Activated naive CD4-positive, alpha-beta T cell (primary cell): ENCODE data around the gene NECAB3.

ENCODE experiments used
- DNase-seq, 4 experiments: peaks; one replicate each; lab custom pipeline; 2025; lab: John Stamatoyannopoulos, UW

Gene NECAB3

DNA sequence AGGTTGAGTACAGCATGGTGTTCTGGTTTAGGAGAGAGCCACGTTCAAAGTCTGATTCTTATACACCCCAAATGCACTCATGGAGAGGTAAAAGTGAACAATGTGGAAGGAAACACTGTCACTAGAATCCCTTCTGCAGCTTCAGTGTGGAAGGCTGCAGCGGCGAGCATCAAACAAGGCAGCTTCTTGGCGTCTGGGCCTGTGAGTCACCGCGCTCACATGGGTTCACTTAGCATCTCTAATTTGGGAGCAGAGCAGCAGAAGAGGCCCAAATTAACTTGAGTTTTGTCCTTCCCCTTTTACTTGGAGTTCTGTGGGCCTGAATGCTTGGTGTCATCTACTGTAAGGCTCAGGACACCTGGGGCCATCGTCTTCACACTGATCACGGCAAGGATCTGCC lies 22.9 kb upstream of the NECAB3 start:
- DNase-seq, result no peak

DNA sequence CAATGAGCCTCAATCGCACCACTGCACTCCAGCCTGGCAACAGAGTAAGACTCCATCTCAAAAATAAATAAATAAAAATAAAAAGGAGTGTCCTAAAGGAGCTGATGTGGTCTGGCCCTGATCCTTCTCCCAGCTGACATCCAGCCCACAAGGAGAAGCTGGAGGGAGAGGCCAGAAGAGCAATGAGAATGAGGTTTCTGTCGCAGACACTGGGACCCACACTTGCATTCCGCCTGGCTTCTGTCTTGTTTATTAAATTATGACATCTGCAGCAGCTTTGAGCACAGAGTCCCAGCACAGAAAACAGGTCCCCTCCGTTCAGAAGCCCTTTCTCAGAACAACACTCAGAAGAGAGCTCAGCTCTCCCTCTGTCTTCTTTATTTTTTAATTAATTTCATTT lies 22.2 kb upstream of the NECAB3 start:
- no peak for DNase-seq

DNA sequence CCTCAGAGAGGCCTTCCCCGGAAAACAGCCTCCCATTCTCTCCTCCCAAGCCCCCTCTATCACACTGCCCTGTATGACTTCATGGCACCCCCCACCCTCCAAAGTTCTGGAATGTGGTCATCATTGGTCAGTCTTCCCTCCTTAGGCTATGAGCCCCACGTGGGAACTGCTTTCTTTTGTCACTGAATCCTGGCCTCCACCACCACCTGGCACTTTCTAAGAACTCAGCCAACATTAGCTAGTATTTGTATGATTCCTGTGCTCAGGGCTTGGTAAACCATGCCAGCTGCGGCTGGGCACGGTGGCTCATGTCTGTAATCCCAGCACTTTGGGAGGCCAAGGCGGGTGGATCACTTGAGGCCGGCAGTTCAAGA lies 20.4 kb upstream of the NECAB3 start:
- no peak for DNase-seq

DNA sequence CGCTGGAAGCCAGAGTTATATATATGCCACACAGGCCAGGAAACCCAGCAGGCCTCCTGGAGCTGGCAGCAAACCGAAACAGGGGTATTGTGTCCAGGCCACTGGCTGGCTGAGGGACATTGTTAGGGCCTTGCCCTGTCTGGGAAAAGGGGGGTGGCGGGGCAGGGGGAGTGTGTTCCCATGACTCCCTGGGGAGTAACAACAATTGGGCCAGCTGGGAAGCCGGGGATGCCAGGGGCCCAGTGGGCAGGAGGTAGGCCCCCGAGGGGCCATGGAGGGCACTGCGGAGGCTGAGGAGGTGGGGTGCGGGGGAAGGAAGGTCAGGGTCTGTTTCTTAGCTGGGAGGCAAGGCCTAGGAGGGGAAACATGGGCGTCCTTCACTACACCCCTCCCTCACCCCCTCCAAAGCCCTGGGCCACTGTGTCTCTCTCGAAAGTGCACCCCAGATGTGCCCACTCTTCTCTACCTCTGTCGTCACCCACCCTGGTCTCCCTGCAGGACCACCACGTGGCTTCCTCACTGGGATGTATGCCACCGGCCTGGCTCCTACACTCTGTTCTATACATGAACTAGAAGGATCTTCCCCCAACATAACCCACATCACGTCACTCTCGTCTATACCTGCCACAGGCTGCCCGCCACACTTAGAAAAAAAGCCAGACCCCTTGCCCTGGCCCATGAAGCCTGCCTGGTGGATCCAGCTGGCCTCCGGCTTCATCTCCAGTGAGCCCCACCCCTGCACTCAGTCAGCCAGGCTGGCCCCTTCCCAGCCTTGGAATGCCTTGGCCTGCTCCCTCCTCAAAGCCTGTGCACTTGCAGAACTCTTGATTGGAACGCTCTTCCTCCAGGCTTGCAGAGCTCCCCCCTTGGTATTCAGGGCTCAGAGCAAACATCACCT lies 19.8 kb upstream of the NECAB3 start:
- DNase-seq, result no peak

DNA sequence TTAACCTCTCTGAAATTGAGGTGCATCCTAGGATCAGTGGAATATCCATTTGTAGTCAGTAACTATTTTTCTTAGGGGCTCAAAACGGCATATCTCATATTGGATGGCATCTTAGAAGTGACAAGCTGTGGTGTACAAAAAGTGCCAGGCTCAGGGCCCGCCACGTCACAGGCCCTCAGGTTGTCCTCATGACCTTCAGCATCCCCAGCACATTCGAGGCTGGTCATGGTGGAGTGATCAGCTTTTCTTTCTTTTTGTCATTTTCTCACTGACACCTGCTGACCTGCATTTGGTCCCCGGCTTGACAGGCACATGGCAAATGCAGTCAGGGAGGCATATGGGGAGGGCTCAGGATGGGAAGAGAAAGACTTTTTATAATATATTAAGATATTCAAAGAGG lies 19.1 kb upstream of the NECAB3 start:
- no peak for DNase-seq

DNA sequence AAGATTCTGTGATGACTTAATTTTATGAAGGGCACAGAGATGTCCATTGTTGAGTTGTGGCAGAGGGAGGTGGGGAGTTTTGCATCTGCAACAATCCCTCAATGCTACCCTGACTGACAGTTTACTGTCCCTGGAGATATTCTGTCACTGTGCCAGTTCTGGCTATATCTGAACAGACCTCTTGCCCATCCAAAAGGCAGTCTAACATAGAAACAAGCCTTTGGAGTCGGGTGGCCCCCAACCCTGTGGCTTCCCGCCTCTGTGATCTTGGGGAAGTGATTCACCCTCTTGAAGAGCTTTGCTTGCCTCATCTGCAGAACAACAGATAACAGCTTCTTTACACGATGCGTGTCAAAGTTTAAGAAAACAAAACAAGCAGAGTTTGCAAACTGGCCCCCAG lies 15.7 kb upstream of the NECAB3 start:
- peak in 2 of 4 experiments; percentile 37 to 47 for DNase-seq

DNA sequence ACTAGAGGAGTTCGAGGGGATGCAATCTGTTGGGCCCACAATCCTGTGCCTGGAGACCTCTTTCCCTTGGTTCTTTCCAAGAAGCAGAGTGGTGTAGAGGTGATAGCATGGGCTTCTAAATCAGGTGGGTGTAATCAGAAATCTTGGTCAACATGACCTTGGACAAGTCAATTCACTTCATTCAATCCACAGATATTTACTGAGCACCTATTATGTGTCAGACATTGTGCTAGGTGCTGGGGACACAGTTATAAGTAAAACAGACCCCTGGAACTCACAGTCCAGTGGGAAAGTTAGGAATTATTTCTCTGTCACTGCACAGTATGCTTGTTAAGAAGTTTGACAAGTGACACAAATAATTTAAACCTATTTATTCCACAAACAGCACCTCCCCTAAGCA lies 15.3 kb upstream of the NECAB3 start:
- no peak for DNase-seq

DNA sequence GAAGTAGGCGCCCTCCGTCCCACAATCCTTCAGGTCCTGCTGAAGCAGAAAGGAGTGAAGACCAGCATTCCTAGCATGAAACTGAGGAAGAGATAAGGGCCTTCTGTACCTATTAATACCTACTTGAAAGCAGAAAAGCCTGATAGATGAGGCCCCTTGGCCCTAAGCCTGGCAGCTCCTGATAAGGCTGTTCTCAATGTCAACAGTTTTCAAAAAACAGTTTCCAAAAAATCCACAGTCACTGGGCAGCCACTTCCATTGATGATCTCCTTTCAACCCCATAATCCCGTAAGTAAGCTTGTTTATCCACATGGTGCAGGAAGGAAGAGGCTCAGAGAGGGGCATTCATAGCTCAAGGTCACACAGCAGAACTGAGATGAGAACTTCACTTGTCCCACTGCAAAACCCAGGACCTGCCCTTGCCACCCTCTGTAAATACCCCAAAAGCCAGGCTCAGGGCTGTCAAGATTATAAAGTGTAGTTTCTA lies 14.8 kb upstream of the NECAB3 start:
- DNase-seq, result no peak

DNA sequence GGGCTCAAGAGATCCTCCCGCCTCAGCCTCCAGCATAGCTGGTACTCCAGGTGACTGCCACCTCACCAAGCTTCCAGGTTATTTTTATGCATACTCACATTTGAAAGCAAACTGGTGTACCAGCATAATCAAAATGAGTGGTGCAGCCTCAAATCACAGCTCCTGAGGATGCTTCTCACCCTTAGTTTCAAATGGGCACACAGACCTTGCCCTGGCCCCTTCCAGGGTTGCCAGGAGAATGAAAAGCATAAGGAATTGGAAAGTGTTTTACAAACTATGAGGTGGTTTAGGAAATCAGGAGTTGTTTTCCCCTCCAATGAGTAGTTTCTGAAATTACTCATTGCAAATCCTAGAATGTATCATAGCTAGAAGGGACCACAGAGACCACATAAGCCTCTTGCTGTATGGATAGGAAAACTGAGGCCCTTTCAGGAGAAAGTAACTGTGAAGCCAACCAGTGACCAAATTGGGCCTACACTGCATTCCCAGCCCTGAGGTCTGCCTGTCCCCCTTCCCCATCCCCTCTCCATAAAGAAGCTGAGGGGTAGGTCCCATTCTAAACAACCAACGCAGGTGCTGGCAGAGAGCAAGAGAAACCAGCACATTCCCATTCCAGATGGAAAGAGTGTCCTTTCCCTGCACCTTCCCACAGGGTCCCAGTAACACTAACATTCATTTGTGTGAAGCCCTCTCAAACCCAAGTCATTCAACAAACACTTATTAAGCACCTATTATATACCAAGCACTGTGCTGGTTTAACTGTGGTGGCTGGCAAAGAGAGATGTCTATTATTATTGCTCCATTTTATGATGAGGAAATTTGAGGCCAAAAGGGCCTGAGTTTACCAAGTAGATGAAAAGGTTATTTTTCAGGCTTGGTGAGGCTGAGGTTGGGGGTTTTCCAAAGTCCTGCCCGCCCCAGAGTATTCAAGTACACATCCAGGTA lies 14.0 kb upstream of the NECAB3 start:
- DNase-seq, result no peak

DNA sequence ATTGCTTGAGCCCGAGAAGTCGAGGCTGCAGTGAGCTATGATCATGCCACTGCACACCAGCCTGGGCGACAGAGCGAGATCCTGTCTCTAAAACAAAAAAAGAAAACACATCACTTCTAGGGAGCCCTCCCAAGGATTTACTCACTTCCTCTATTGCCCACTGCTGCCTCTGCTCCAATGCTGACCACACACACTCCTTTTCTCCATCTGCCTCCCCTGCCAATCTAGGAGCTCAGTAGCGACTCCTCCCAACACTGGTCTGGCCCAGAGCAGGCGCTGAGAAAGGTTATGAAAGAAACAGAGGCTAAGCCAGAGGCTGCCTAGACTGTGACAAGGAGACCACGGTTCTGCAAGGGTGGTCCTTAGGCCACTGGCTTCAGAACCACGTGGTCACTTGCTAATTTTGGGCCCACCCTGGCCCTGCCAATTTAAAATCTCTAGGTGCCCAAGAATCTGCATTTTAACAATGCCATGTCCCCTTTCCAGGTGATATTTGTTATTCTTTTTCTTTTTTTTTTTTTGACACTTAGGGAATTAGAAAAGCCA lies 13.2 kb upstream of the NECAB3 start:
- DNase-seq, result no peak

DNA sequence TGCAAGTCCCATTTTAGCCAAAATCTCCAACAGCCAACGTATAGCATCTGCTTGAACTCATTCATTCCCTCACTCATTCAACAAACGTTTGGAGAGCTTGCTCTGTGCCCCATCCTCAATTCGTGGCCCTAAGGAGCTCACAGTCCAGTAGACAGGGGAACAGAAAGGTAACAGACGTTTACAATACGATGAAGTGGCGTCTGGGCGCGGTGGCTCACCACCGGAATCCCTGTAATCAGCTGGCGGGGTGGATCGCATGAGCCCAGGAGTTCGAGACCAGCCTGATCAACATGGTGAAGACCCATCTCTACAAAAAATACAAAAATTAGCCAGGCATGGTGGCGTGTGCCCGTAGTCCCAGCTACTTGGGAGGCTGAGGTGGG lies 12.7 kb upstream of the NECAB3 start:
- DNase-seq, result no peak

DNA sequence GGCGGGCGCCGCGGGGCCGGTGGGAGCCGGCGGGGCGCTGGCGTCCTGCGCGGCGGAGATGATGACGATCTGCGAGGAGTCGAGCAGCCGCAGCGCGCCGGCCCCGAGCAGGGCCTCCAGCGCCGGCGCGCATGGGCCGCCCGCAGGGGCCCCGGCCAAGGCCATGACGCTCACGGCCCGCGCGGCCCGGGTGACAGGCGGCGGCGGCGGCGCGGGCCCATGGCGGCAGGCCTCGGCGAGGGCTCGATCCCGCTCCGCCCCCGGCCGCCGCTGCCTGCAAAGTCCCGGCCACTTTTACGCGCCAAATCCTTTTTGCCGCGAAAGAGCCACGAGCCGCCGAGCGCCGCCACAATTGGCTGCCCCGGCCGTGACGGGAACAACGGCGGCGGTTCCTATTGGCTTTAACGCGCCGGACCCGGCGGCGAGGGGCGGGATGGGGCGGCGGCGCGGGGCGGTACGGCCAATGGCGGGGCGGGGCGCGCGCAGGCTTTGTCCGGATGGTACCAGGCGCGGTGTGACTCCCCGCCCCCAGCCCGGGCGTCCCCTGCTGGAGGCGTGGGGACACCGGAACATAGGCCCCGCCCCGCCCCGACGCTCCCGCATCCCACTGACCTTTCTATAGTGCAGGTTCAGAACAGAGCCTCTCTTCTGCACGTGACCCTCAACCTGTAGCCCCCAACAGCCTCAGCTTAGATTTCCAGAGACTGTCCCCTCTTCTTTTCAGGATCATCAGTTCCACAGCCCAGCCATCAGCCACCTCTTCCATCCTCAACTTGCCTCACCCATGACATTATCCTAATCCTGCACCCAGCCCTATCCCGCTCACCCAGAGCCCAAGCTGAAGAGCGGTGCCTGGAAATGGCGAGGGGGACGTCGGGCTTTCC lies 12.1 kb upstream of the NECAB3 start, which contains the start of gene E2F1:
Gene E2F1 (minus strand): TSS at position 286 of the 884 bp plus-strand sequence. CDS start 121 bp downstream, at position 165.
- peak; percentile 77 to 91 (median 86) for DNase-seq

DNA sequence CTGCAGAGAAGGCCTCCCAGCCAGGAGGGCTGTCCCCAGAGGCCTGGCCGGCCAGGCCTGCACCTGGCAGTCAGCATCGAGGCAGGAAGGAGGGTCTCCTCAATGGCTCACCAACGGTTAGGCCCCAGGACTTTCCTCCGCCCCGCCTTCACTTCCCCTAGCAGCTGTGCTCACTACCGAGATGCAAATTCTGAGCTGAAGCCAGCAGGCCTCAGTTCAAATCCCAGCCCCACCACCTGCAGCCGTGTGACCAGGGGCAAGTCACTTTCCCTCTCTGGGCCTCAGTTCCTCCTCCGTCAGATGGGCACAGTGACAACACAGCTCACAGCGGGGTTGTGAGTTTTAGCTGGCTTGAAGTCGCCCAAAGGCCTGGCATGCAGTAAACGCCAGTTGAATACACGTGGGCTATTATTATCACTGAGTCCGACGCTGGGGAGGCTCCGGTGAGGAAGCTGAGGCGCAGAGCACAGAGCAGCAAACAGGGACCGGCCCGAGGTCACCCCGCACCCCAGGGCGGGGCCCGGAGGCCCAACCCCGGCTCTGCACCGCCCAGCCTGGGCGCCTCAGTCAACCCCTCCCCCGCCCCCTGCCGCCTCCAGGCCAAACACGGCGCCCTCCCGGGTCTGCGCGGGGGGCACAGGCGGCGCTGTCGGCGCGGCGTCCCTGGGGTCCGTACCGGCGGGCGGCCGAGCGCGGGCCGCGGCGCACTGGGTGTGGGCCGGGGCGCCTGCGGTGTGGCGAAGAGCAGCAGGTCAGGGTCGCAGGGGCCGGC lies 11.3 kb upstream of the NECAB3 start:
- no peak for DNase-seq

DNA sequence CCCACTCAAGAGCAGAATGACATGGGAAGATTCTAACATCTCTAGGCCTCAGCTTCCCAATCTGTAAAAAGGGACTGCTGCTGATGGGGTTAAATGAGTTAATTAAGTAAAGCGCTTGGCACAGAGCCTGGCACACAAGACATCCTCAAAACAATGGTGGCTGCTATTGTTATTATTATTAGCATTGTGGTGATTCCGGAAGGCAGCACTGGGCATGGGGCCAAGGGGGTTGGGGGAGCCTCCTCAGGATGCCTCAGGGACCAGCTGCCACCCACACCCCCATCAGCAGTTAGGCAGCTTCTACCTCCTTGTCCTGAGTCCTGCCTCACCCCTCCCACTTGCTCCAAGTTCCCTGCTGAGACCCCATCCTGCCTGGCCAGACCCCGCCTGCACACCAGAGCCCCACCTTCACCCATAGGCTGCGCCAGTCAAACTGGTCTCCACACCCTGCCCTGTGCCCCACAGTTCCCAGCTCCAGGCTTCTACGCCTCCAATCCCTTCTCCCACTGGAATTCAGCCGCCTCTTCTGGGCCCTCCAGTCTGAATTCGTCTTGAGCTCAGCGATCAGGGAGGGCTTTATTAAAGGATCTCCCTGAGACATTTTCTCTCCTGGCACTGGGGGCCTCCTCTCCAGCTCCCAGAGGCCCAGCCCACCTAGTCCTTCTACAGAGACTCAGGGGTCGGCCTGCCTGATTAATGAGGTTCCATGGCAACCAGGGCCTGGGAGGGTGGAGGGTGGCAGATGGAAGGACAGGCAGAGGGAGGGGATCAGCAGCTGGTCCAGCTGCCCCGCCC lies 10.5 kb upstream of the NECAB3 start:
- no peak for DNase-seq

DNA sequence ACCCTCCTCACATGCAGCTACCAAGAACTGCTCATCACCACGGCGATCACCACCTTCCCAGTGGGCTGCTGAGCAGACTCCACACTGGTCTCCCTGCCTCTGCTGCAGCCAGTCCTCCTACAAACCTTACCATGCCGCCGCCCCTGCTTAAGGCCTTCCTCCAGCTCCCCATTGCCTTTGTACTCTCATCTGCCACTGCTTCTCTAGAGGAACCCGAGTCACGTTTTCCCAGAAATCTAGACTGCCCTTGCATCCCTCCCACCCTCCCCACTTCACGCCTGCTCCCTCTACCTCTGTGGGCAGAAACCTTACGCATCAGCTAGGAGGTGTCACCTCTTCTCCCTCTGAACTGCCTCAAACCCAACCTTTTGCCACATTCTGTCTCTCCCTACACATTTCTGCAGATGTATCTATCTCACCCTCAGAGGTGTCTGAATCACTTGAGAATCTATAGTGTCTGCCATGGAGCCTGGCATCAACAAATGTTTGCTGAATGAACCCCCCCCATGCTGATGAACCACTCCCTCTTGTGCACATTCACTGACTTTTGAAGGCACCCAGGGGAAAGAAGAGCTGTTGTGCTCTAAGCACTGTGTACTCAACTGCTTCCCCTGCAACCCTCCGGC lies 7.6 kb upstream of the NECAB3 start:
- no peak for DNase-seq

DNA sequence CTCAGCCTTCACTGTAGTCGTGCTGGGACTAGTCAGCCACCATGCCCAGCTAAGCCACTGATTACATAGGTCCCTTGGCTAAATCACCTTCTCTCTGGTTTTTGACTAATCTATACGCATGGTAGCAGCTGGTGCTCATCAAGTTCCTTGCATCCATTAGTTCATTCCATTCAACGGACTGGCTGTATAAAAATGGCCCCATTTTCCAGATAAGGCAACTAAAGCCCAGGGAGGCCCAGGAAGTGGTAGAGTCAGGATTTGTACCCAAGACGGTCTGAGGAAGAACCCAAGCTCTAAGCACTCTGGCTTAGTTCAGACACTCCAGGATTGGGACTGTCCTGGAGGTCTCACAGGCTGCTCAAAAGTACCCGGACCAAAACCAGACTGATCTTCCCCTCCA lies 7.1 kb upstream of the NECAB3 start:
- no peak for DNase-seq

DNA sequence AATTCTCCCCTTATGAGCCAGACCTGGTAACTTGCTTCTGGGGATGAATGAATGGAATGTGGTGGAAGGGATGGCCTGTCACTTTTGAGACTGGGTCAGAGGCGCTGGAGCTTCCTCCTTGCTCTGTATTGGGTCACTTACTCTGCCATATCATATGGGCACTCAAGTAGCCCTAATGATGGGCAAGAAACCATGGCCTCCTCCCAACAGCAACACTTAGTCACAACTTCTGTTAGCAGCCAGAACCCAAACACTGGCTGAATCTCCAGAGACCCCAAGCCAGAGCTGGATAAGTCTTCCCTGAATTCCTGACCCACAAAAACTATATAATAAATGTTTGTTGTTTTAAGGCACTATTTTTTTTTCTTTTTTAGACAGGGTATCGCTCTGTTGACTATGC lies 6.5 kb upstream of the NECAB3 start:
- no peak for DNase-seq

DNA sequence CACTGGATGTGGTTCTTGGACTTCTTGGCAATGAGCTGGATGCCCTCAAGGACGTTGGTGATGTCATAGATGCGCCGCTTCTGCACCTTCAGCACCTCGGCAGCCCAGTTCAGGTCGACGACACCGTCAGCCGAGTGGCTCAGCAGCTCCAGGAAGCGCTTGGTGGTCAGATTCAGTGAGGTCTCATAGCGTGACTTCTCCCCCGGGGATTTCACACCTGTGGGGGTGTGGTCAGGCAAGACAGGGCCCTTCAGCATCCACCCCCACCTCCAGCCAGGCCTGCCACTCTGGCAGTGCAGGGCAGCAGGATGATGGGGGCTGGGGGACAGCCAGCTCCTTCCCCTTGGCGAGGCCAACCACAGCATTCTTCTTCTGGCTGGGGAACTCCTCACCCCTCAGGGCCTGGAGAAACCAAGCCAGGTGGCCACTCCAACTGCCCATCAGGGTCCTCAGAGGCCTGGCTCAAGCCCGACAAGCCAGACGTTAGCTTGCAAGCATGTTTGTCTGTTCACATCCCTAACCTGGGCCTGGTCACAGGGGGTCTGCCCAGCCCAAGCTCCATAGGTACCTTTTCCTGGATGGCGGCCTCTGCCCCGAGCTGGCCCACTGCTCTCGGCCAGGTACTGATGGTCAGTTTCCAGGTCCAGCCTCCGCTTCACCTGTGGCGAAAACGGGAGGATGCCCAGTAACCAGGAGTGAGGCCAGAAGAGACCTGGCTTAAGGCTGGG lies 5.7 kb upstream of the NECAB3 start:
- DNase-seq, result no peak
